Gastroesophageal sphincter (tissue), 3 donors: ENCODE data around the gene A3GALT2.

Experiments used
- EP300 ChIP-seq: sonication (generic); formaldehyde crosslinking; IDR thresholded peaks from one replicate; pipeline ENCODE4 v1.6.1; 2017; ENCODE audit warnings: antibody characterized with exemption, mild to moderate bottlenecking
- POLR2A ChIP-seq, 2 donors: fragments of 450-650 bp; IDR thresholded peaks; one replicate each; pipeline ENCODE4 v1.6.1; 2017; ENCODE audit warnings: antibody characterized with exemption in 2 of 2, mild to moderate bottlenecking in 2 of 2, moderate library complexity in 1 of 2
- TF ChIP-seq, protein P1 (sequence below), 4 experiments: fragments of 200-600 bp in 2 of 4; fragments of 450-650 bp in 2 of 4; sonication (generic) in 1 of 4; IDR thresholded peaks; one replicate each; pipeline ENCODE4 v1.5.1; 2017 to 2019; ENCODE audit warnings: antibody characterized with exemption in 4 of 4, mild to moderate bottlenecking in 2 of 4, moderate library complexity in 2 of 4

DNA sequence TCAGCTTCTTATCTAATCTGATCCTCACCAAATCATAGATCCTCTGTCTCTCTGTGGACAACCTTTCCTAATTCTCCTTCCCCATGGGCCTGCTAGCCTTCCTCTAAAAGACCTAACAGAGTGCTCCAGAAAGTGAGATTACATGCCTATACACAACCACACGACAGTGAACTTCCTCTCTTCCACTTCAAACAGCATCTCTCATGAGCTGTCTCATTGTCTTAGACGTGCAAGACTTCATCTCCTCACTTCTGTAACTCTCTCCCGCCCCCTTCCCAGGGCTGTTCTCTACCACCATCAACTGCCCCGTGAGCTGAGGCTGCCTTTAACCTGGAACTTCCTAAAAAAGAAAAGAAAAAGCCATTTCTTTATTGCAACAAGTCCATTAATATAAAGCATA, 14.1 kb upstream of the A3GALT2 start:
- TF ChIP-seq, protein P1, sequence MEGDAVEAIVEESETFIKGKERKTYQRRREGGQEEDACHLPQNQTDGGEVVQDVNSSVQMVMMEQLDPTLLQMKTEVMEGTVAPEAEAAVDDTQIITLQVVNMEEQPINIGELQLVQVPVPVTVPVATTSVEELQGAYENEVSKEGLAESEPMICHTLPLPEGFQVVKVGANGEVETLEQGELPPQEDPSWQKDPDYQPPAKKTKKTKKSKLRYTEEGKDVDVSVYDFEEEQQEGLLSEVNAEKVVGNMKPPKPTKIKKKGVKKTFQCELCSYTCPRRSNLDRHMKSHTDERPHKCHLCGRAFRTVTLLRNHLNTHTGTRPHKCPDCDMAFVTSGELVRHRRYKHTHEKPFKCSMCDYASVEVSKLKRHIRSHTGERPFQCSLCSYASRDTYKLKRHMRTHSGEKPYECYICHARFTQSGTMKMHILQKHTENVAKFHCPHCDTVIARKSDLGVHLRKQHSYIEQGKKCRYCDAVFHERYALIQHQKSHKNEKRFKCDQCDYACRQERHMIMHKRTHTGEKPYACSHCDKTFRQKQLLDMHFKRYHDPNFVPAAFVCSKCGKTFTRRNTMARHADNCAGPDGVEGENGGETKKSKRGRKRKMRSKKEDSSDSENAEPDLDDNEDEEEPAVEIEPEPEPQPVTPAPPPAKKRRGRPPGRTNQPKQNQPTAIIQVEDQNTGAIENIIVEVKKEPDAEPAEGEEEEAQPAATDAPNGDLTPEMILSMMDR (IDR thresholded peaks at IDR 0.05) = no peak
- TF ChIP-seq POLR2A (IDR thresholded peaks at IDR 0.05) = no peak
- TF ChIP-seq EP300 = no peak
